Smooth muscle cell (in vitro differentiated cells): ENCODE data around the gene STK38. TPM values are rescaled to one million over a fixed set of nuclear protein-coding genes. Genes with fewer than 3 reads are reported as not detected.

Experiments used
- DNase-seq: peaks from one replicate; lab custom pipeline; 2025; ENCODE audit not compliant: unreplicated experiment; lab: John Stamatoyannopoulos, UW
- H2AFZ ChIP-seq: fragments of 200-600 bp; sonication (generic); 2 replicates; pipeline ENCODE4 v1.6.0; 2016; ENCODE audit warnings: antibody characterized with exemption, low read depth, mild to moderate bottlenecking
- H3F3A ChIP-seq: fragments of 200-600 bp; sonication (generic); 2 replicates; pipeline ENCODE4 v1.6.0; 2017; ENCODE audit warnings: antibody characterized with exemption, low read depth
- H3K27ac ChIP-seq: fragments of 200-600 bp; sonication (generic); 2 replicates; pipeline ENCODE4 v1.5.1; 2016; ENCODE audit warnings: low read depth, mild to moderate bottlenecking
- H3K27me3 ChIP-seq: fragments of 200-600 bp; sonication (generic); 2 replicates; pipeline ENCODE4 v1.6.1; 2016; ENCODE audit warnings: low read depth, mild to moderate bottlenecking
- H3K36me3 ChIP-seq: fragments of 200-600 bp; sonication (generic); 2 replicates; pipeline ENCODE4 v1.5.1; 2016; ENCODE audit warnings: low read depth
- H3K4me1 ChIP-seq: fragments of 200-600 bp; sonication (generic); 2 replicates; pipeline ENCODE4 v1.5.1; 2016; ENCODE audit warnings: low read depth
- H3K4me2 ChIP-seq: fragments of 200-600 bp; sonication (generic); 2 replicates; pipeline ENCODE4 v1.6.0; 2016; ENCODE audit warnings: mild to moderate bottlenecking
- H3K4me3 ChIP-seq: fragments of 200-600 bp; sonication (generic); 2 replicates; pipeline ENCODE4 v1.5.1; 2016; ENCODE audit warnings: mild to moderate bottlenecking
- H3K79me2 ChIP-seq: fragments of 200-600 bp; sonication (generic); 2 replicates; pipeline ENCODE4 v1.6.0; 2016; ENCODE audit warnings: low read depth, mild to moderate bottlenecking
- H3K9ac ChIP-seq: fragments of 200-600 bp; sonication (generic); 2 replicates; pipeline ENCODE4 v1.6.0; 2016; ENCODE audit warnings: low read depth
- H3K9me3 ChIP-seq: fragments of 200-600 bp; sonication (generic); replicated peaks from 2 replicates; pipeline ENCODE4 v1.5.1; 2016; ENCODE audit warnings: low read depth
- H4K20me1 ChIP-seq: fragments of 200-600 bp; sonication (generic); 2 replicates; pipeline ENCODE4 v1.6.0; 2016; ENCODE audit warnings: low read depth
- CTCF ChIP-seq: fragments of 200-600 bp; sonication (generic); IDR thresholded peaks from 2 replicates; pipeline ENCODE4 v1.5.1; 2017; ENCODE audit warnings: borderline replicate concordance, mild to moderate bottlenecking, antibody characterized with exemption; ENCODE audit not compliant: insufficient read depth, poor library complexity, severe bottlenecking
- WGBS: methylation state at CpG from one replicate; pipeline ENCODE4 v1.1.7; 2016; ENCODE audit warnings: low lambda C conversion rate; 5-methylcytosine and 5-hydroxymethylcytosine counted together
- polyA plus RNA-seq: library from polyadenylated mRNA; unstranded; fragments of >200 nt; fragmentation: Nextera tagmentation; extraction: Ambion mirVana; gene quantifications from 2 replicates; pipeline ENCODE4 v1.2.1, GENCODE V29; 2016
- total RNA-seq: library from RNA; depleted of rRNA; stranded (reverse); fragments of >200 nt; gene quantifications from 2 replicates; pipeline ENCODE4 v1.2.3, GENCODE V29; 2014

STK38 gene
- total and polyA plus RNA-seq, 2 experiments from 2014 or later: 34.5 to 34.6 TPM

DNA sequence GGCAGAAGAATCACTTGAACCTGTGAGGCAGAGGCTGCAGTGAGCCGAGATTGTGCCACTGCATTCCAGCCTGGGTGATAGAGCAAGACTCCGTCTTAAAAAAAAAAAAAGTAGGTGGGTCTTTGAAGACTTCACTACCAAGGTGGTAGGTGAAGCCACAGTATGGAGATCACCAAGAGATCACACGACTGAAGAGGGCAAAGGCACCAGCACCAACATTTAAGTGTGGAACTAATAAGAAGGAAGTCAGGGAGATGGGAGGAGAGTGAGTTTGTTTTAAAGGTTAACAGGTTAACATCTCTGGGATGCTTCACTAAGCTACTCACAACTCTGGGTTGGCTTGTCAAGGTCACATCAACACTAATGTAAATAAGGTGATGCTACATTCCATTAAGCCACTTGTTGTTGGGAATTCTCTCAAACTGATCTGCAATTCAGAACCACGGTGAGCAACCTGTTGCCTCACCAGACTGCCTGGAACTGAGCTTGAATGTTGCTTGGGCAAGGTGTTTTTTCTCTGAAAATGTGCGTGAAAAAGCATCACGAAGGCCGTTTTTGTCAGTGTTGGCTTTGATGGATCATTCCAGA lies 55.8 kb downstream of the STK38 start:
- no peak overlapping the region for H3K4me2 ChIP-seq
- H4K20me1 ChIP-seq: peaks cover 19% of the 10 kb centered on the region
- H3K9me3 ChIP-seq: no peaks in the 10 kb centered on the region
- DNase-seq: no peak
- no peaks in the 10 kb centered on the region for H3K79me2 ChIP-seq
- H3K27me3 ChIP-seq: no peaks in the 10 kb centered on the region
- WGBS: 94% methylated on average over 7 of the region's 7 CpGs
- H3K4me3 ChIP-seq: no peak overlapping the region
- H3K4me1 ChIP-seq: peaks cover 25% of the 10 kb centered on the region
- H3K36me3 ChIP-seq: peaks cover 10% of the 10 kb centered on the region
- peaks cover 3% of the 10 kb centered on the region for H3F3A ChIP-seq
- H3K9ac ChIP-seq: no peak overlapping the region
- no peak for TF ChIP-seq CTCF
- no peak overlapping the region for H2AFZ ChIP-seq
- no peak overlapping the region for H3K27ac ChIP-seq

DNA sequence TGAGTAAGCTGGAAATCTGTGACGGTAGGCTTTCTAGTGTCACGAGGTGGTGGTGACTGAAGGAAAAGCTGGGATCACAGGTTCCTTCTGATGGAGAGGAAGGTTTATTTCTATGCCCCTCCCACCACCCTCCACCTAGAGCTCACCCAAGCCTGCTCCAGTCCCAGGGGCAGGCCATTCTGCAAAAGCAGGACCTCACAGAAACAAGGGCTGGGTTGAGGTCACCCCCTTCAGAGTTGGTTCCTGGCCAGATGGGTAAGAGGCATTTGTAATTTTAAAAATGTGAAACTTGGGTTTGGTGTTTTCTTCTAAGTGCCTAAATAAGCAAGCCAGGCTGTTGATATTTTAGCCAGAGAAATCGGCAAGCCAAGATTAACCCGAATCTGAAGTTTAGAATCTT lies 57.9 kb downstream of the STK38 start:
- no peak overlapping the region for H3K4me3 ChIP-seq
- H3K4me2 ChIP-seq: no peak overlapping the region
- H4K20me1 ChIP-seq: peaks cover 19% of the 10 kb centered on the region
- TF ChIP-seq CTCF: no peak
- peaks cover 3% of the 10 kb centered on the region for H3F3A ChIP-seq
- H2AFZ ChIP-seq: no peak overlapping the region
- no peaks in the 10 kb centered on the region for H3K79me2 ChIP-seq
- no peak for DNase-seq
- 97% methylated on average over 4 of the region's 4 CpGs for WGBS
- H3K27me3 ChIP-seq: no peaks in the 10 kb centered on the region
- peaks cover 19% of the 10 kb centered on the region for H3K4me1 ChIP-seq
- H3K9me3 ChIP-seq: no peaks in the 10 kb centered on the region
- peaks cover 5% of the 10 kb centered on the region for H3K36me3 ChIP-seq
- no peak overlapping the region for H3K9ac ChIP-seq
- H3K27ac ChIP-seq: no peak overlapping the region

DNA sequence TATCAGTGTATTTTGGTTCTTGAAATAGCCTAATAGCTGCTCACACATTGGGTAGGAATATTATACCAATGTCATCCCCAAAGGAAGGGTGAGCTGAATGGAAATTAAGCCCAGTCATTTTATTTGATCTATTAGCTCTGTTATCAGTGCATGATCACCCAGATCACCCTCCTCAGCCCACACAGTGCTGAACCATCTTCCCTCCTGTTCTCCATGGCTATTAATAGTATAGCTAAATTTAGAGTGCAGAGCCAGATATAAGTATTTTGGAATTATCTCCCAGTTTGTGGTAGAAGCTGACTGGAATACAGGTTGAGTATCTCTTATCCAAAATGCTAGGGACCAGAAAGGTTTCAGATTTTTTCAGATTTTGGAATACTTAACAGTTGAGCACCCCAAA lies 59.1 kb downstream of the STK38 start:
- Histone ChIP-seq H3K9me3 (no peaks in the 10 kb centered on the region), H3K9ac (no peak overlapping the region), H3K27ac (no peak overlapping the region), H4K20me1 (peaks cover 19% of the 10 kb centered on the region), H3K36me3 (peaks cover 5% of the 10 kb centered on the region), H3K79me2 (no peaks in the 10 kb centered on the region), H3K27me3 (no peaks in the 10 kb centered on the region), H3F3A (peaks cover 3% of the 10 kb centered on the region), H2AFZ (no peak overlapping the region), H3K4me1 (peaks cover 7% of the 10 kb centered on the region), H3K4me2 (no peak overlapping the region), H3K4me3 (no peak overlapping the region)
- no peak for TF ChIP-seq CTCF
- DNase-seq: no peak

DNA sequence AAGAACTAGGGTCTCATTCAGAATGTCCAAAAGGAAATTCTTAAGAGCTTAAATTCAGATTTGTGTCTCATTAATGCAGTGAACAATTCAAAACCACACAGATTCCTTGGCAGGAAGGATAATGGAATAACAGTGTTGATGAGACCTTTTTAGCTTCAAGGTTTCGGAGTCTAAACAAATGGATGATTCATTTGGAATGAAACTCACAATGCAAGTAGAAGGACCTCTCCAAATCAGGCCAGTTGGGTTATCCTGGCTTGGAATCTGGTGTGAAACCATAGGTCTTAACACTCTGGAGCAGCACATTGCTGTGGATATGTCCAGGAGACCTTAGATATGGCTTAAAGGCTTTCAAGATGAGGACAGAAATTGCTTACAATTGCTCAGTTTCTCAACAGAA lies 59.6 kb downstream of the STK38 start:
- no peak overlapping the region for H3K4me2 ChIP-seq
- H3K27me3 ChIP-seq: no peaks in the 10 kb centered on the region
- peaks cover 19% of the 10 kb centered on the region for H4K20me1 ChIP-seq
- no peaks in the 10 kb centered on the region for H3K79me2 ChIP-seq
- no peak for TF ChIP-seq CTCF
- peaks cover 3% of the 10 kb centered on the region for H3F3A ChIP-seq
- H3K9me3 ChIP-seq: no peaks in the 10 kb centered on the region
- no peak overlapping the region for H3K9ac ChIP-seq
- no peak overlapping the region for H2AFZ ChIP-seq
- peaks cover 5% of the 10 kb centered on the region for H3K36me3 ChIP-seq
- no peak overlapping the region for H3K4me3 ChIP-seq
- no peak overlapping the region for H3K27ac ChIP-seq
- H3K4me1 ChIP-seq: peaks cover 4% of the 10 kb centered on the region
- DNase-seq: no peak
- WGBS: 80% methylated on average over 1 of the region's 1 CpG
